Measurements from ENCODE around the gene CEL.

DNA sequence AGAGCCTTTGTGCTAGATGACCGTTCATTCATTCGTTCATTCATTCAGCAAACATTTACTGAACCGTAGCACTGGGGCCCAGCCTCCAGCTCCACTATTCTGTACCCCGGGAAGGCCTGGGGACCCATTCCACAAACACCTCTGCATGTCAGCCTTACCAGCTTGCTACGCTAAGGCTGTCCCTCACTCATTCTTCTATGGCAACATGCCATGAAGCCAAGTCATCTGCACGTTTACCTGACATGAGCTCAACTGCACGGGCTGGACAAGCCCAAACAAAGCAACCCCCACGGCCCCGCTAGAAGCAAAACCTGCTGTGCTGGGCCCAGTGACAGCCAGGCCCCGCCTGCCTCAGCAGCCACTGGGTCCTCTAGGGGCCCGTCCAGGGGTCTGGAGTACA lies 6.0 kb downstream of the CEL start:
- TF ChIP-seq, protein P1, sequence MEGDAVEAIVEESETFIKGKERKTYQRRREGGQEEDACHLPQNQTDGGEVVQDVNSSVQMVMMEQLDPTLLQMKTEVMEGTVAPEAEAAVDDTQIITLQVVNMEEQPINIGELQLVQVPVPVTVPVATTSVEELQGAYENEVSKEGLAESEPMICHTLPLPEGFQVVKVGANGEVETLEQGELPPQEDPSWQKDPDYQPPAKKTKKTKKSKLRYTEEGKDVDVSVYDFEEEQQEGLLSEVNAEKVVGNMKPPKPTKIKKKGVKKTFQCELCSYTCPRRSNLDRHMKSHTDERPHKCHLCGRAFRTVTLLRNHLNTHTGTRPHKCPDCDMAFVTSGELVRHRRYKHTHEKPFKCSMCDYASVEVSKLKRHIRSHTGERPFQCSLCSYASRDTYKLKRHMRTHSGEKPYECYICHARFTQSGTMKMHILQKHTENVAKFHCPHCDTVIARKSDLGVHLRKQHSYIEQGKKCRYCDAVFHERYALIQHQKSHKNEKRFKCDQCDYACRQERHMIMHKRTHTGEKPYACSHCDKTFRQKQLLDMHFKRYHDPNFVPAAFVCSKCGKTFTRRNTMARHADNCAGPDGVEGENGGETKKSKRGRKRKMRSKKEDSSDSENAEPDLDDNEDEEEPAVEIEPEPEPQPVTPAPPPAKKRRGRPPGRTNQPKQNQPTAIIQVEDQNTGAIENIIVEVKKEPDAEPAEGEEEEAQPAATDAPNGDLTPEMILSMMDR (IDR thresholded peaks at IDR 0.05; ENCODE audit: low read depth, low read length), result no peak
- TF ChIP-seq, protein P2, sequence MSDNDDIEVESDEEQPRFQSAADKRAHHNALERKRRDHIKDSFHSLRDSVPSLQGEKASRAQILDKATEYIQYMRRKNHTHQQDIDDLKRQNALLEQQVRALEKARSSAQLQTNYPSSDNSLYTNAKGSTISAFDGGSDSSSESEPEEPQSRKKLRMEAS (IDR thresholded peaks at IDR 0.05; ENCODE audit: low read depth, low read length), result no peak
- TF ChIP-seq POLR2A (IDR thresholded peaks at IDR 0.05; ENCODE audit: extremely low read depth, insufficient read length) (no peak), MYC (IDR thresholded peaks at IDR 0.05; ENCODE audit: low read depth, low read length) (no peak)
